ENCODE measurements around the gene BANF1.

BANF1 gene

DNA sequence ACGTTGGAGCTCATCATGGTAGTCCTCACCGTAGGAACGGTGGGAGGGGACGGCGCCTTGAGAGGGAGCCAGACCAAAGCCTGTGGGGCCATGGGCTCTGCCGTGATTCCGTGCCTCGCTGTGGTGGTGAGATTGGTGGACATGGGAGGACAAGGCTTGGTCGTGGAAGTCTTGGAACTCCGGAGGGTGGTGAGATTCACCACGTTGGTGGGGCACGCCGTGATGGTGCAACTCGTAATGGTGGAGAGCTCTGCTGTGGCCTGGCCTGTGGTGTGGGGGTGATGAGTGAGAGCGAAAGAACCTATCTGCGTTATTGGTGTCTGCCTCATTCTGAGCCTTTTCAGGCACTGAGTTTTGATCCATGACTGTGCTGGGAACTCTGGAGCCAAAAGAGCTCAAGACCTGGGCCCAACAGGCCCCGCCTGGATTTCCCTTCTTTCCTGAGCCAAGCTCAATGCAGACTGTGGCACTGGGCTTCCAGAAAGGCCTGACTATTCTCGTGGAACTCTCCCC is 23.8 kb downstream of the BANF1 start, which contains the start of gene CATSPER1:
Gene CATSPER1 (minus strand): TSS at position 463 of the 513 bp plus-strand sequence. CDS start 100 bp downstream, at position 363.
- H3K4me3 ChIP-seq (ENCODE audit: low read depth, low read length), result no peak within 1 kb of the TSS
- DNase-seq (ENCODE audit: low read depth), result no peak

- no peak overlapping the region for H3K4me3 ChIP-seq (ENCODE audit: low read depth, low read length)
- no peak for DNase-seq (ENCODE audit: low read depth)
These were observed 30.8 kb downstream of the BANF1 start for GRCh38 chr11:66032957-66033735.

DNA sequence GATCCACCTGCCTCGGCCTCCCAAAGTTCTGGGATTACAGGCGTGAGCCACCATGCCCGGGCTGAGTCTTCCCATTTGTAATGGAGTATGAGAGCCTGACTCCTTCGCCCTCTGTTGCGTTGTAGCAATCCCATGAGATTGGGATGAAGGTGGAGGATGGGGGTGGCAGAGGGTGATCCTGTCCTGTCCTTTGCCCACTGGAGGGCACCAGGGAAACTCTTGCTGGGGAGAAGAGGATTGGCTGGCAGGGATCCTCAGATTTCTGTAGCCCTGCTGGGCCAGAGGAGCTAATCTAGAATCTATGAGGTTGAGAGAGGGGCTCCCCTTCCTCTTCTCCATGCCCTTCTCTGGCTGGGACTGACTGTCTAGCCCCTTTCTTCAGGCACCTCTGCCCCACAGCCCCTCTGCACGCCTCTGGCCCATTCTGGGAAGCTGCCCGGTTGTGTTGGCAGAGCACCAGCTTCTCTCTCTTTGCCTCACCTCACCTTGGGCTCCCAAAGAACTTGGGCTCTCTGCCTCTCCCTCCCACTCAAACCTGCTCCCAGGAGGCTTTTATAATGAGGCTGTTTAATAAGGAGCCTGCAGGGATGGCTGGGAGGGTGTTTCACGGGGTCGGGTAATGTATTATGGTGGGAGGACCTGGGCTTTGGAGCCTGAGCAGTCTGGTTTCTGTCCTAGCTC is 33.5 kb downstream of the BANF1 start:
- H3K4me3 ChIP-seq (ENCODE audit: low read depth, low read length), result no peak overlapping the region
- DNase-seq (ENCODE audit: low read depth), result no peak

DNA sequence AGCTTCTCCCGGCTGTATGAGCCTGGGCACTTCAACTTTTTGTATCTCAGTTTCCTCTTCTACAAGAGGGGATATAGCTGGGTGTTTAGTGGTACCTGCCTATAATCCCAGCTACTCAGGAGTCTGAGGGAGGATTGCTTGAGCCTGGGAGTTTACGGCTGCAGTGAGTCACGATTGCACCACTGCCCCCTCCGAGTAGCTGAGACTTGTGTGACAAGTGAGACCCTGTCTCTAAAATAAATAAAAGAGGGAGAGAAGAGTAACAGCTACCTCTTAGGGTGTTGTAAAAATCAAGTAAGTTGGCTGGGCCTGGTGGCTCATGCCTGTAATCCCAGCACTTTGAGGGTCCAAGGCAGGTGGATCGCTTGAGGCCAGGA is 34.0 kb downstream of the BANF1 start:
- DNase-seq (ENCODE audit: low read depth), result no peak
- no peak overlapping the region for H3K4me3 ChIP-seq (ENCODE audit: low read depth, low read length)

- DNase-seq (ENCODE audit: low read depth), result no peak
These were observed 35.0 kb downstream of the BANF1 start for GRCh38 chr11:66037327-66037726.

GRCh38 chr11:66039765-66040164 is 37.5 kb downstream of the BANF1 start:
- DNase-seq (ENCODE audit: low read depth), result no peak
- no peak overlapping the region for H3K4me3 ChIP-seq (ENCODE audit: low read depth, low read length)

More at GRCh38 chr11:66037327-66037726, 35.0 kb downstream of the BANF1 start:
- no peak overlapping the region for H3K4me3 ChIP-seq (ENCODE audit: low read depth, low read length)

GRCh38 chr11:66042227-66042995 is 40.1 kb downstream of the BANF1 start:
- DNase-seq (ENCODE audit: low read depth), result no peak
- H3K4me3 ChIP-seq (ENCODE audit: low read depth, low read length), result no peak overlapping the region

- H3K4me3 ChIP-seq (ENCODE audit: low read depth, low read length), result no peak overlapping the region
- DNase-seq (ENCODE audit: low read depth), result no peak
These were observed 40.9 kb downstream of the BANF1 start for GRCh38 chr11:66042996-66043906.

- no peak for DNase-seq (ENCODE audit: low read depth)
- H3K4me3 ChIP-seq (ENCODE audit: low read depth, low read length), result no peak overlapping the region
These were observed 42.5 kb downstream of the BANF1 start for GRCh38 chr11:66044757-66045156.

GRCh38 chr11:66045177-66045639 is 42.9 kb downstream of the BANF1 start:
- H3K4me3 ChIP-seq (ENCODE audit: low read depth, low read length), result no peak overlapping the region
- peak; percentile 20 for DNase-seq (ENCODE audit: low read depth)

DNA sequence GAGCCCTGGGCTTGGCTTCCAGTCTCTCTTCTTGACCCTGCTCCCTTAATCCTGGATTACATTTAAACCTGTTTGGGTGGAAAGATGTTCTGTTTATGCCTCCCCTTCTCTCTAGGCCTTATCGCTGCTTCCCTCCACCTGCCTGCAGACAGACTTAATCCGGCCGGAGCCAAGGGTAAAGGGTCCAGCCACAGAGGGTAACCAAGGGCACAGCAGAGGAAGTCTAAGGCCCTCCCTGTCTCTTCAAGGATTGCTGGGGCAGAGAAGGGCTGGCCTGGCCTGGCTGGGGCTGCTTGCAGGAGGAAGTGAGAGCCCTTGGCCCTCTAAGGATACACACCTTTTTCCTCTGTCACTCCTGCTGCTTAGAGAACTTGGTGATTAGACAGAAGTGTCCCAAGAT is 44.6 kb downstream of the BANF1 start:
- no peak for DNase-seq (ENCODE audit: low read depth)
- H3K4me3 ChIP-seq (ENCODE audit: low read depth, low read length), result no peak overlapping the region

DNA sequence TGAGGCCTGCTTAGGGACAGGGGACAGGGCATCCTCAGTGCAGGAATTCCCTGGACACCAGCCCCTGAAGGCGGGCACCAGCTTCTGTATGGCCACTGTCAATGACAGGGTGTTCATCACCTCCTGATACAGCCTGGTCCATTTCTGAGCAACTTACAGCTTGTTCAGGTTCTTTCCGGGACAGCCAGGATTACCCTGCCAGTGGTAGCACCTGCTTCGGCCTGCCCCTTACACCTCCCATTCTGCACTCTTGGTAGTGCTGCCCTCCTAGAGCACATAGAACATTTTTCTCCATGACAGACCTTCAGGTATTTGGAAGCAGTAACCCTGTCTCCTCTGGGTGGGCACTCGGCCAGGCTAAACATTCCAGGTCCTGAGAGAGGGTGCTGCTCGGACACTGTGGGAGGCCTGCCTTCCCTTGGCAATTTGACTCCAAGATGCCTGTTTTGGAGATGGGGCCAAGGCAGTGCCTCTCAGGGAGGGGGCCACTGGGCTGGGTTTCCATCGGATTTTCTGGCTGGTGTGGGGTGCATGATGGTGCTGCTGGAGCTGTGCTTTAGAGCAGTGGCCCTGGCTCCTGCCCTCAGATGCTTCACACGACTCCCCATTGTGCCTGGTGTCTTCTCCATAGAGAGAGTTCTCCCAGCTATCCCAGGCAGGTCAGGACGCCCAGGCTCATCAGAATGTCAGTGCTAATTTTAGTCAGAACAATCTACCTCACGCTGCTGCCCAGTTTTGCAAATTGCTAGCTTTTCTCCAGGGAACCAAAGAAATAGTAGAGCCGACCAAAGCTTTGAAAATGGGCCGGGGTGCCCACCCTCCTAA is 45.5 kb downstream of the BANF1 start:
- DNase-seq (ENCODE audit: low read depth), result no peak
- H3K4me3 ChIP-seq (ENCODE audit: low read depth, low read length), result no peak overlapping the region

DNA sequence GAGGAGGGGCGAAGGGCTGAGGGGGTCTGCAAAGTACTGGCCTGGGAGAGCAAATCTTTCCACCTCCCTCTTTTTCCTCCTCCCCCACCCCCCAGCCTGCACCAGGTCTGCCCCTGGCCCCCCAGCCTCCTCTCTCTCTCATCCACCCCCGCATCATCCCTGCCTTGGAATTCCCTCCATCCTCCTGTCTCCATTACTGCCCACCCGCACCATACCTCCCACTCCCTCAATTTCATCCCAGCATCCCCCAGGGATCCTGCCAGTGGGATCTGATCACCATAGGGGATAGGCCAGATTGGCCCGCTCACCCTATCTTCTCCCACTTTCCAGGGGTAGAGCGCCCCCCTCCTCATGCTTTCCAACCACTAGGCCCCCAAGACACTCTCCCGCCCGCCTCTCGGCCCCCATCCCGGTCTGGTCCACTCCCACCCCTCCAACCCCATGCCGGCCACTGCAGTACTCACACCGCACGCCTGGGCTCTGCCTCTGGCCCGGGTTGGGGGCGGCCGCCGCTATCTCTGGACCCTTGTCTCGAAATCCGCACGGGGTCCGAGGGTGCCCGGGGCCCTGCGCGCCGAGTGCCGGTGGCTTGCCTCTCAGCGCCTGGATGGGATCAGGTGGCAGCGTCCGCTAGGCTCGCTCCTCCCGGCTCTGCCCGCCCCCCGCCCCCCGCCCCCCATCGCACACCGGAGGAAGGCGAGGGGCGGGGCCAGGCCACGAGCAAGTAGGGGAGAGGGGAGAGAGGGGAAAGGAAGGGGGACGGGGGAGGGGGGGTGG is 46.4 kb downstream of the BANF1 start, which contains the start of gene GAL3ST3:
Gene GAL3ST3 (minus strand): TSS at position 615 of the 777 bp plus-strand sequence. CDS start 3,746 bp downstream, outside the sequence.
- no peak for DNase-seq (ENCODE audit: low read depth)
- H3K4me3 ChIP-seq (ENCODE audit: low read depth, low read length), result peak within 1 kb of the TSS; percentile 23

DNA sequence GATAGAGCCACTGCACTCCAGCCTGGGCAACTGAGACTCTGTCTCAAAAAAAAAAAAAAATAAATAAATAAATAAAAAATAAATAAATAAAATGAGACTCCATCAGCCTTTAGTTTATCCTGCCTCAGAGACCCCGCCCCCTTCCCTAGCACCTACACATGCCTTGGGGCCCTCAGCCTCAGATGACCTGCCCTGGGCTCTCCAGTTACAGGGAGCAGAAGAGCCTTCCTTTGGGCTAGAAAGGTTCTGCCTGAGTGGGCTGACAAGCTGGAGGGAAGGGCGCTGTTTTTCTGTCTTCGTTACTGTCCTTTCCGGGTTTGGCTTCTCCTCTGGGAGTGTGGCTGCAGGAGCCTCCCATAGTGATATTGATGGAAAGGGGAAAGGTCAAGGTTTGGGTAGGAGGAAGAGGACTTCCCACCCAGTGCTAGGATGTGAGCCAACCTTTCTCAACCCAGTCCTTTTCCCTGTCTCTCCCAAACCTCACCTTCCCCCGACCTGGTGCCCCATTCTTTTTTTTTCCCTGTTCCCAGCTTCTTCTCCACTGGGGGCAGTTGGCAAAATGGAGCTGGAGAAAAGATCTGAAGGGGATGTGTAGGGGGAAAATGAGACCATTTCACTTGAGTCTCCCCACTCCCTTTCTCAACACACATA is 48.4 kb downstream of the BANF1 start:
- no peak for DNase-seq (ENCODE audit: low read depth)
- H3K4me3 ChIP-seq (ENCODE audit: low read depth, low read length), result no peak overlapping the region

- DNase-seq (ENCODE audit: low read depth), result no peak
- peak overlapping the region; percentile 97 for H3K4me3 ChIP-seq (ENCODE audit: low read depth, low read length)
These were observed 49.1 kb downstream of the BANF1 start for GRCh38 chr11:66051371-66051765.

DNA sequence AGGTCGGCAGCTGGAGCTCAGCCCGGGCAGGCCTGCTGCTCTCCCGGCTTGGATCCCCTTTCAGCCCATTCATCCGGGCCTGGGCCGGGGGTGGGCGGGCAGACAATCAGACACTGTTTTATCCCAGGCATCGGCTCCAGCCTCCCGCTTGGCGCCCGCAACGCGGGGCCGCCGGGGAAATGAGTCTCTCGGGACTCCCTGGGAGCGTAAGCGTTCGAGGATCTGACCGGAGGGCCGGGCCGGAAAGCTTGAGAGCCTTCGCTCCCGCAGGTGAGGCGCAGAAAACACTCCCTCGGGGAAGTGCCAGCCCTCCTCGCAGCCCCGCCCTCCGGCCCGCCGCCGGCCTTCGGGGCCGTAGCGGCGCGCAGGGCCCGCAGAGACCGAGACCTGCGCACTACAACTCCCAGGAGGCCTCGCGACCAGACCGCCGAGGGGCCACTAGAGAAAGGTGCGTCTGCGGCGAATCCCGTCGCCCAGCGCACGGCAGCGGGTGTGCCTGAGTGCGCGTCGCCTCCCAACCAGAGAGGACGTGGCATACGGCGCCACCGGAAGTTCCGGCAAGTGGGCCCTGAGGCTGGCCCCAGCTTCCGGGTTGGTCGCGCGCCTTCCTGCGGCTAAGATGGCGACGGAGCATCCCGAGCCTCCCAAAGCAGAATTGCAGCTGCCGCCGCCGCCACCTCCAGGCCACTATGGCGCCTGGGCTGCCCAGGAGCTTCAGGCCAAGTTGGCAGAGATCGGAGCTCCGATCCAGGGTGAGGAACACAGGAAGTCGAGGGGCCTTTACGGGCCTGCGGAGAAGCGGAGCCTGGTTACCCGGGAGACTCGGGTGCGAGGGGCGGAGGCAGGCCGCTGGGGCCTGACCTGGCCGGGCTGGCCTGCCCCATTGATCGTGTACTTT is 49.7 kb downstream of the BANF1 start, which contains the start of gene SF3B2:
Gene SF3B2 (plus strand): TSS at position 599 of the 898 bp plus-strand sequence. CDS start 21 bp downstream, at position 620.
- peak within 1 kb of the TSS; percentile 97 for H3K4me3 ChIP-seq (ENCODE audit: low read depth, low read length)
- DNase-seq (ENCODE audit: low read depth), result peak; percentile 95

Measured in skeletal muscle cell (primary cell).